DMS153 treated with DMSO at 0.1 percent for 48 hours (cell line): Measurements from ENCODE around the gene SLC15A3.
"Not testable (repeated sequence)": the region's sequence is repeated elsewhere in the genome, so short reads cannot be mapped to it uniquely, and the experiment has no call there.

Experiments used
- DNase-seq: peaks from one replicate; lab custom pipeline; 2025; ENCODE audit not compliant: unreplicated experiment; lab: John Stamatoyannopoulos, UW

Gene SLC15A3

GRCh38 chr11:60917267-60917666, 34.7 kb downstream of the SLC15A3 start:
- DNase-seq, result no peak

- no peak for DNase-seq
Observed at GRCh38 chr11:60916669-60917206, 35.2 kb downstream of the SLC15A3 start.

GRCh38 chr11:60915248-60915914, 36.6 kb downstream of the SLC15A3 start:
- no peak for DNase-seq

GRCh38 chr11:60914633-60915247, 37.2 kb downstream of the SLC15A3 start:
- DNase-seq, result no peak

DNA sequence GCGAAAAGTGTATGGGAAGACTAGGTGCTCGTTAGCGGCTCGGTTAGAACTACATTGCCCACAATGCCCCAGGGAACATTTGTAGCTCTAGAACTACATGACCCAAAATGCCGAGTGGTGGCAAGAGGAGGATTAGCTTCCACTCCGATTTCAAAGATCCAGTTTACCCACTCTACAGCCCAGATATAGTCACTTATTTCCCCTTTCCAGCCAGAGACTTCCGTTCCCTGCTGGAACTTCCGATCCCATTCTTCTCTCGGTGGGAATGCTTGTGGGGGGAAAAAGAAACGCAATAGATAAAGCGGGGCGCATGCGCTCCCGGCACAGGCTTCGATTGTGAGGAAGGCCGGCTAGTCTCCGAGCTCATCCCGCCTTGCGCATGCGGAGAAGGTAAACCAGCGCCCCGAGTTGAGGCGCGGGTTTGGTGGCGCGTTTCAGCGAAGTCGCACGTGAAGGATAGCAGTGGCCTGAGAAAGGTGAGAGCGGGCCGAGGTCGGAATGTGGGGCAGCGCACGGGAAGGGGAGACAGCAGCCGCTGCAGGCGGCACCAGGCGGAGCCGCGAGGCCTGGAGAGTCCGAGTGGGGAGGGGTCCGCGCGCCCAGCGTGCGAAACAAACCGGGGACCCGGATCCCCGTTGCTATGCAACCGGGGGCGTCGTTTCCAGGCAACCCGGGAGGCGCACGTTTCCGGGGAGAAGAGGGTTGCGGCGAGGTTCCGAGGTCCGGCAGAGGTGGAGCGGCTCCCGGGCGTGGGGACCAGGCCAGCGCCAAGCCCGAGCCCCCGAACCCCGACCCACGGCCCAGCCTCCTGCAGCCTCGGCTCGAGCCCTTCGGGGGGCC, 38.0 kb downstream of the SLC15A3 start, which contains the start of gene TMEM109:
Gene TMEM109 (plus strand): TSS at position 366 of the 840 bp plus-strand sequence. CDS start 5,536 bp downstream, outside the sequence.
- peak; percentile 97 for DNase-seq

DNA sequence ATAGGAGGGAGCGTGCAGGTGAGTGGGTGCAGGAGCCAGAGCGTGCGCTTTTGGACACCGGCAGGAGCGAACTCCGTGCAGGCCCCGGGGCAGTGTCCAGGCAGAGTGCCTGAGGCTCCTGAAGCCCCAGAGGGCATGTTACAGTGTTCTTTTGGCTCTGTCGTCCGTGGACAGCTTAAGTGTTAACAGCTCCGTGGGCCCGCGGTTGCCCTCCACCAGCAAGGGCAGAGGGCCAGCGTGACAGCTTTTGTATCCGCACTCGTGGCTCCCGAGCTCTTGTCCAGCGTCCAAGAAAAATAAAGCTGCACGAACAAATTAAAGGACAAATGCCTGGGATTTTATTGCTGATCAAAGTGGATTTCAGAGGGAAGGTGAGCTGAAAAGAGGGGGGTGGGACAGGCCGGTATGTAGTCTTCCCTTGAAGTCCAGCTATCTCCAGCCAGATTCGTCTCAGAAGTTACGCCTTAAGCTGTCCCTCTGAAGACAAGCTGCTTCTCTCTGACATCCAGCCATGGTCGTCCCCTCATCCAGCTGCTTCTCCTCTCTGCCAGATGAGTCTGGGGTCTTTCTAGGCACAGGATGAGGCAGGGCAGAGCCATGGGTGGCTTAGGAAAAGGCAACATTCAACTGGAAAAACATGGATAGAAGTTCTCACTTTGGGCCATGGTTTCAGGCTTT, 39.0 kb downstream of the SLC15A3 start:
- no peak for DNase-seq

DNA sequence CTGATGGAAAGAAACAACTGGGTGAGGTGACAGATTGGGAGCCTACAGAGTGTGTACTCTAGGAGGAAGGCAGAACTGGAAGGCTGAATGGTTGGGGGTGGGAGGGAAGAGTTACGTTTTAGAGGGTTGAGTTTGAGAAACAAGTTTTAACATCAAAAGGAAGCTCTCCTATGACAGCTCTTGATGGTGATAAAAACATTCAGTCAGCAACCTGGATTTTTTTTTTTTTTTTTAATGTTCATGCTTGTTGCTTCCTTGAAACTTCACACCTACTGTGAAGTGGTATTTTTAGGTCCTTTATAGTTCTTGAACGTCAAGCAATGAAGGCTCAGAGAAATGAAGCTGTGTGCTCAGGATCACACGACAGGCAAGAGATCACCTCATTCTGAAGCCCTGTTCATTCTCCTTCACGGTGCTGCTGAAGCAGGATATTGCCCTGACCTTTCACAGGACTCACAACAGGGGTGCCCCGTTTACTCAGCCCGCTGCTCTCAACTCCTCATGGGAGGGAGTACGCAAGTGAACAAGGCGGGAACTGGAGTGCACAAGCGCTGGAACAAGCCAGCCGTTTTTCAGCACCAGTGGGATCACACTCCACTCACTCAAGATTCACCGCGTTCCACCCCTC, 39.6 kb downstream of the SLC15A3 start:
- DNase-seq, result peak; percentile 34

DNA sequence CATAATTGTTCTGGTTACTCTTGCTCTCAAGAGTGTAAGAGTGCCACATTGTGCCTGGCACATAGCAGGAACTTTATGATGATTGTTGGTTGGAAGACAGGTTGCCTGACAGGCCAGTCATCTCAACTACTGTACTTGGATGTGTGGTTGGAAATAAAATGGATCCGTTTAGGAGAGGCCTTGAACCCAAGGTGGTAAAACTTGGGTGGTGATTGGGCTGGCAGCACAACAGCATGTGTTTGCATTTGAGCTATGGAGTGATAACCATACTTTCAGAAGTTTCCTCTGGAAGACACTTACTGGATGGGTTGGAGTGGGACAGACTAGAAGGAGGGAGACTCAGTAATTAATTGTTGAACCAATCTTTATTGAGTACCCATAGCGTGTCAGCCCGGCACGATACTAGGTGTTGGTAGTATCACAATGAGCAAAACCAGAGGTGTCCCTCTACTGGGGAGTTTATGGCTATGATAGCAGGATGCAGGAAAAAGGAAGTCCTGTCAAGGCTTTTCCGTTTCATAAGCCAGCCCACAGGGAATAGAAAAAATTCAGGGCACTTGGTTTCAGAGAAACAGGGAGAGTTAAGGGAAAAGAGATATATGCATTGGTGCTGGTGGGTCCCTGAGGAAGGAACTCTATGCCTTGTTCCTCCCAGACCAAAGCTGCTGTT, 41.1 kb downstream of the SLC15A3 start:
- no peak for DNase-seq

GRCh38 chr11:60910281-60910687, 41.7 kb downstream of the SLC15A3 start:
- no peak for DNase-seq

DNA sequence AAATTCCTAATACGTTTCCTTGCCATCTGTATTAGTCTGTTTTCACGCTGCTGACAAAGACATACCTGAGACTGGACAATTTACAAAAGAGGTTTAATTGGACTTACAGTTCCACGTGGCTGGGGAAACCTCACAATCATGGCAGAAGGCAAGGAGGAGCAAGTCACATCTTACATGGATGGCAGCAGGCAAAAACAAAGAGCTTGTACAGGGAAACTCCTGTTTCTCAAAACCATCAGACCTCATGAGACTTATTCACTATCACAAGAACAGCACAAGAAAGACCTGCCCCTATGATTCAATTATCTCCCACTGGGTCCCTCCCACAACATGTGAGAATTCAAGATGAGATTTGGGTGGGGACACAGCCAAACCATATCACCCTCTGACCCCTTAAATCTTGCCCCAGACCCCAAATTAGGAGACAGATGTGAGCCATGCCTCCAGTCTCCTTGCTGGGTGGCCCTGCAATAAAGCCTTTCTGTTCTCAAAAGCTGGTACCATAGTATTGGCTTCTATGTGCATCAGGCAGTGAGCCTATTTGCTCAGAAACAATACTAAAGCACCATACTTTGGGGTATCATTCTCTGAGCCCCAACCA, 42.2 kb downstream of the SLC15A3 start:
- not testable (repeated sequence) for DNase-seq

DNA sequence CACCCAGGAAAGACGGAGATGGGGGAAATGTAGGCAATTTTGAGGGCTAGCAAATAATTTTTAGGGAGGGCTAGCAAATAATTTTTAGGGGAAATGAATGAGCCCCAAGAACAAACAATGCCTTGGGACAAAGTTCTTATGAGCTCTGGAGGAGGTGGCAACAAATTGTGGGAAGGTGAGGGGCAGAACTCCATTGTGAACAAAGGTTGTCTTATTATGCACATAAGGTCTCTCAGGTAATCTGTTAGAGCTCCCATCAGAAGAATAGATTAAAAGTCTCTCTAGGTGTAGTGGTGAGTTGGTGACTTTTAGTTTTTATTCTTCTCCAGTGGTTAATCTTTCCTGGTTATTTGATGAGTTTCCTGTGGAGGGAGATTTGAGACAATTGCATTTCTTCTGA, 43.2 kb downstream of the SLC15A3 start:
- DNase-seq, result no peak

DNA sequence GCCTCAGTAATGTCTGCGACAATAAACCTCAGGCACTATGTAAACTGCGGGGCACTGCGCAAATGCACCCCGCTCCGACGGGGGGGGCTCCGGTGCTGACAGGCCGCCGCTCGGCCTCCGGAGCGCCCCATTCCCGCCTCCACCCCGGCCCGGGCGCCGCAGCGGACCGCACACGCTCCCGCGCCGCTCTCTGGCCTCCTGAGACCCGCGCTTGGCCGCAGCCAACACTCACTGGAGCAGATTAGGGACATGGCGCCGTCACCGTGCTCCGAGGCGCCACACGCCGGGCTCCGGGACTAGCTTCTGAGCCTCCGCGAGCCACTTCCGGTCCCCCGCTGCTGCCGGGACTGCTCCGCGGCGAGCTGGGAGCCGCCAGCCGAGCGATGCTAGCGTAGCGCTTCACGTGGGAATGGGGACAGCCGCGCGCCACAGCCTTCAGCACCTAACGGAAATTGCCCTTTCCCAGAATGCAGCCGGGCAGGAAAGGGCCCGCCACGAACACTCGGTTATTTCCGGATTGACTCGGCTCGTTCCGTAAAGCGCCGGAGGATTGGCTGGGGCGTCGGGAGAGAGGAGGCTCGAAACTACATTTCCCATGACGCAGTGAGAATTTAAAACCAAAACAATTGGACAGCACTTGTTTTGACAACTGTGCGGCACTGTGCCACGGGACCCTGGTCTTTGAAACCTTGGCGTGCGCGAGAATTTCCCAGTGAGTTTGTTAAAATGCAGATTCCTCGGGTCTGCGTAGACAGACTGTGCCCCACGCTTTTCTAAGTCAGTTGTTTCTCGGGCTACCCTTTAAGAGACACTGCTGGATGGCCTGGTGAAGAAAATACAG, 45.6 kb downstream of the SLC15A3 start, which contains the start of gene PRPF19:
Gene PRPF19 (minus strand): TSS at position 454 of the 841 bp plus-strand sequence. CDS start 203 bp downstream, at position 251.
- peak; percentile 96 for DNase-seq

DNA sequence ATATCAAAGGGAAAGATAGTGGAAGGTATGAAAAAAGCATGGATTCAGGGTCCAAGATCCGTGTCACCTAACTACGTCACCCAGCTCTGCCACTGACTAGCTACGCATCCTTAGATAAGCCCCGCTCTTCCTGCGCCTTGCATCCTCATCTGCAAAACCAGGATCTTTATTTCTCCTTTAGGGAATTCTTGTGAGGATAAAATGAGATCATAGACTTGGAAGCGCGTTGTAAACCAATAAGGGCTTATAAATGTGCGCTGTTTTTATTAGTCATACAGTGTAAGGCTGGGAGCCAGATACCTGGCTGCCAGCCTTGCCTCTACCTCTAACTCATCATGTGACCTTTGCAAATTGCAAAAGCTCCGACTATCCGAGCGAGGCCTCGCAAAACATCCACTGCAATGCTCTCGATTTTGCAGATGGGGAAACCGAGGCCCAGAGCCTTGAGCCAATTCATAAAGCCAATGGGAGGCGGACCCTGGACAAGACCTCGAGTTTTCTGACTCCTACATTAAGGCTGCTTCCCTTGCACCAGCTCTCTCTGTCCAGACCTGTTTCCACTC, 46.3 kb downstream of the SLC15A3 start:
- DNase-seq, result no peak

GRCh38 chr11:60905047-60905446, 46.9 kb downstream of the SLC15A3 start:
- DNase-seq, result no peak

DNA sequence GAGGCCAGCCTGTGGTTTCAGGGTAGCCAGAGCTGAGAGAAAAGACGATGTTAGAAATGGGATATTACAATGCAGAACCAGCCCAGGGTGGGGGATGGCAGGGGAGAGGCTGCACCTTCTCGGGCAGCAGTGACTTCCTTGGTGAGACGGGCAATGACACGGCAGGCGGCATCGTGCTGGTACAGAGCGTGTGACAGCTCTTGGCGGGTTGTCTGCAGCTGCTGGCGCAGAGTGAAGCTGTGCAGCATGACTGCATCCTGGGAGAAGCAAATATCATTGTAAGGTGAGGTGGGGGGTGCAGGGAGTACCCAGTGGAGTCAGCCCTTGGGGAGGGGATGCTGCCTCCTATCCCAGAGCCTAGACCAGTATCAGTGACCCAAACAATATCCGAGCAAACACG, 49.4 kb downstream of the SLC15A3 start:
- no peak for DNase-seq

GRCh38 chr11:60900673-60901404, 51.1 kb downstream of the SLC15A3 start:
- no peak for DNase-seq

- no peak for DNase-seq
Observed at GRCh38 chr11:60899977-60900376, 52.0 kb downstream of the SLC15A3 start.
